NCI-H69 (cell line): ENCODE measurements around the gene CFAP61.
"Not testable (repeated sequence)": the region's sequence is repeated elsewhere in the genome, so short reads cannot be mapped to it uniquely, and the experiment has no call there.

Source experiments
- DNase-seq: peaks from one replicate; lab custom pipeline; 2025; lab: John Stamatoyannopoulos, UW

CFAP61 gene

DNA sequence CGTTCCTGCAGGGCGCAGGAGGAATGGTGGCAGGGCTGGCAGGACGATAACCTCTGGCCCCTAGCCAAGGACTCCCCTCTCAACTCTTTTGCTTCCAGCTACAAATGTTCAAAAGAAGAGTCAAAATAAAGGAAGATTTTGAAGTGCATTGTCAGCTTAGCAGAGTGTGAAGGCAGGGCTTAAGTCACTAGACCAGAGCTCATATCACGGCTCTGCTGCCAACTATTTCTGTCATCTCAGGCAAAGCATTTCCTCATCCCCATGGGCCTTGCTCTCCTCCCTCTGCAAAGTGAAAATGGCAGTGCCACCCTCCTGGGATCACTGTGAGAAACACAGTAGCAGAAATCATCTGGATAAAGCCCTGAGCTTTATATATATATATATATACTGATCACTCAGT is 36.7 kb downstream of the CFAP61 start:
- DNase-seq: no peak

DNA sequence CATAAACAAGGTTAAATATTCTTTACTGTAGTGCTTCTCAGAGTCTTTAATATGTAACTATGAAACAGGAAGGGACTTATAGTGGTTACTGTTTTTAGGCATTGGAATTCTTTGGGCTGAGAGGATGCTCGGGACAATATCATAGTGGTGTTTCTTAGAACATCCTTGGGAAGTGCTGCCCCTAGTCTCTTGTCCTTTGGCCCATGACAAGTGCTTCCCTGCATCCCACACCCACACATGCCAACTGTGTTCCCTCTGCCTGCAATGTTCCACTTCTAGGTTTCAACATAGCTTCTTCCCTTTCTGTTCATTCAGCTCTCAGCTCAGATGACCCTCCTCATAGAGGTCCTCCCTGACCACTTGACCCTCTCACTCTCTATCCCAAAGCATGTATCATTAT is 37.6 kb downstream of the CFAP61 start:
- no peak for DNase-seq

DNA sequence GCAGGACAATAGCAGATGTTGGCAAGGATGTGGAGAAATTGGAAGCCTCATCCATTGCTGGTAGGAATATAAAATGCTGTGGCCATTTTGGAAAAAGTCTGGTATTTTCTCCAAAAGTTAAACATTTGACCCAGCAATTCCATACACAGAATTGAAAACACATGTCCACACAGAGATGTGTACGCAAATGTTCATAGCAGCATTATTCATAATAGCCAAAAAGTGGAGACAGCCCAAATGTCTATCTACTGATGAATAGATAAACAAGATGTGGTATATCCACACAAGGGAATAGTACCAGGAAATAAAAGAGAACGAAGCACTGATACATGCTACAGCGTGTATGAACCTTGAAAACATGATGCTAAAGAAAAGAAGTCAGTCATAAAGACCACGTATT is 40.5 kb downstream of the CFAP61 start:
- no peak for DNase-seq

DNA sequence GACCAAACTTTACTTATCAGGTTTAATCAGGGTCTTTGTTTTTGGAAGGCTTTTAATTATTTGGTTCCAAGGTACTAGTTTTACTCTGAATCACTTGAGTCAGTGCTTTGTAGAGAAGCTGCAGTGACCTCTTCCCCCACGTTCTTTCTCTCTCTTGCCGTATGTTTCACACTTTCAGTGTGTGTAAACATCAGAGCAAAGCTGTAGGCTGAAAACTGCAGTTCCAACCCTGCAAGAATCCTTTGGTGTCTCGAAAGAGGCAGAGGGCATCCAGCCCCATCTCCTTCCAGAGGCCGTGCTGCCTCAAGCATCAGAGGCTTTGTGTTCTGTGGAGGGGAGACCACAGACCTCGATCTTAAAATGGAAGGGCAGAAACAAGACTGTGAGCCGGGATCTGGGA is 42.1 kb downstream of the CFAP61 start:
- DNase-seq: no peak

DNA sequence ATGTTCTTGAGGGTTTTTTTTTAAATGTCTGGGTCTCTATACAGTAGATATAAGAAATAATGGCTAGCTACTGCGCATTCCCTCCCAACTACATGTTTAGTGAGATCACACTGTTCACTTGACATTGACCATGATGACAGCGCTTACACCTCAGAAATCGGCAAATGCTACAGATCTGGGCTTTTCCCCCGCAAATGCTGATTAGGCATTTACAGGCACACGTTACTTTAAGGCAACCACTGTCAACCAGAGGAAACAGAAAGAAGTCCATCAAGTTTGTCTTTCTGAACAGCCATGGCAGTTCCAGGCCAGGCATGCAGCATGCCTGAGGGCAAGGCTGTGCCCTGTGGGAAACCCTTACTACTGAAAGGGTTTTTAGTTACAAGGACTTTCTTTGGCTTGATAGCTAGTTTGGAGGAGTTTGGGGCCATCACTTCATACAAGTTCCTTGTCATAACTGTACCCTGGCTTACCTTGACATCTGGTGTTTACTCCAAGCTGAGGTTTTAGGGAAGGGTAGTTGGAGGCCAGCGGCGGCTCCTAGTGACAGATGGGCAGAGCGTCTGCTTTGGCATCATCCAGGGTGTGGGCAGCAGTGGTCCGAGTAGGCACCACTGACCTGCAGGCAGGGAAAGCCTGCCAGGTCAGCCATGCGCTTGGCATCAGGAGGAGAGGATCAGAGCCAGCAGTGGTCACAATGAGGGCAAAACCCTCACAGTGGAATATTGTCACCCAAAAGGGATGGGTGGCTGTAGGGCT is 43.0 kb downstream of the CFAP61 start:
- peak; percentile 37 for DNase-seq

DNA sequence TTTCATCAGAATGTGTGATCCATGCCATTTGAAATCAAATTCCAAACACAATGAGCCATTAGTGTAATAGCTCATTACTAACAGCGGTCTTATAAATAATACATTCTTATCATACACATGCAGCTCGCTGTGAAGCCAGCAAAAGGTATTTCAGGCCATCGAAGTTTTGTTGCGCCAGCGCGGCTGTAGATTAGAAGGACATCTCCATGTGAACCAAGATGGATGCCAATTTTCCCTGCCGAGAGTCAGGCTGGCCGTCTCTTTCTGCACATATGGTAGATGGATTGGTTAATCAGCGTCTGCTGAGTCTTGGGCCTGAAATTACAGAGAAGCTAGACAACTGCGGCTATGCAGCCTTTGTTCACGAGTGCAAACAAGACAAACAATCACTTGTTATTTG is 44.1 kb downstream of the CFAP61 start:
- peak; percentile 87 for DNase-seq

DNA sequence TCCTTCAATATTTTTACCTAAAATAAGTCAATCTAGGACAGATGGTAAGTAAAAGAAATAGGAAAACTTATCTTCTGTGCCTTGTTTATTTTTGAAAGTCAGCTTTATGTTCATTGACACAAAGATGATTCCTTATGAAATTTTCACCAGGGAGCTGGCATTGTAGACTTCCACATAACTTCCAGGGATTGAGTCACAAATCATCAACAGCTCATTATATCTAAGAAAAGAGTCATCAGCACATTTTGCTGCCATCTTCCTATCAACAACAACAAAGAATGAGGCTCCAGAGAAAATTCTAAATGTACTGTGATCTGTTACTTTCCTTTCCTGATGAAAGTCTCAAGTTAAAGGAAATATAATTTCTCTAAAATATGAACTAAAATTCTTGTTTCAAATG is 48.5 kb downstream of the CFAP61 start:
- DNase-seq: no peak

DNA sequence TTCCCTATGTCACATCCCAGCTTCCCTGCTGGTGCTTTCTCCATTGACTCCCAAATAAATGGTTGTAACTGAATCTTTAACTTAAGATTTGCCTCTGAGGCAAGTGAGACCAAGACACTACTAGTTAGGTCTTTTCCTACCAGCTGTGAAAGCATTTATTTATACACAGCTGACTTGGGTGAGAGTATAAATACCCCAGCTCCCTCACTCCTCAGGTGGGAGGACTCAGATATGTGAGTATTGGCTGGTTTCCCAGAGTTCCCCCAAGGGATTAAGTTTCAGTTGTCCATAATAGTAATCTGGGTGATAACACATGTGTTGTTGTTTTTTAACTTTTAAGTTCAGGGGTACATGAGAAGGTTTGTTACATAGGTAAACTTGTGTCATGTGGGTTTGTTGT is 49.8 kb downstream of the CFAP61 start:
- DNase-seq: peak; percentile 37

DNA sequence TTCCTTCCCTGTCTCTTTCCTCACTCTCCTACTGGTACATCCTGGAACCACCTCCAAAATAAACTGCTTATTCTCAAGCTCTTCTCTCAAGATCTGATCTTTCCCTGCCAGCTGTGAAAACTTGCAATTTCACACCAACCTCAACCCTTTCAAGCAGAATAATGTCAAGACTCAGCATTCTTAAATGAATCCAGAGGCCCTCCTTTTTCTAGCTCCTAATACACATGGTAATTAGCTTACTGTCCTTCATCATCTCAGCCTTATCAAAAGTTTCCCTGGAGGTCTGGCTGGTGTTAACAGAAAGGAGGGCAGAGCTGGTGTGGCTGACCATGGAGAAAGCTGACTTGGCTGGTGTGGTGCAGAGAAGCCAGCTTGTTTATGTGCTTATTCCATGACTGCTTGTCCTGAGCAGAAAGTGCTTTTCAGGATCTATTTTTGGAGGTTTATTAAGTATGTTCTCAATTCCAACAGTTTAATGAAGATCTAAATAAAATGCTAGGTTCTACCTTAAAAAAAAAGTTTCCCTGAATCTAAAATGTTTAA is 50.5 kb downstream of the CFAP61 start:
- DNase-seq: no peak

DNA sequence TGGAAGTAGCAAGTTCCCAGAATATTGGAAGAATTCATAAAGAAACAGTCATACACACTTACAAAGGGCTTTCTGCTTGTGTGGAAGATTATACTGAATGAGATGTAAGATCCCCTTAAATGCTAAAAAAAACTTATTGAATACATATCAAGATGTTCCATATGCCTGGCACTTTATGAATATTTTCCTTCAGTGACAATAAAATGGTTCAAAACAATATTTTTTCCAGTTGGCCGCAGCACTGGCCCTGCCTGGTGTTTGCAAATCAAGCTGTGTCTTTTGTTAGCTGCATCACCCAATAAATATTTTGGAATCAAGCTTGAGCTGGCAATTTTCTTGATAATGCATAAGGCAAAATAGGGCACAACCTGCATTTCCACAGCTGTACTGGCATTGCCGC is 51.2 kb downstream of the CFAP61 start:
- DNase-seq: no peak

DNA sequence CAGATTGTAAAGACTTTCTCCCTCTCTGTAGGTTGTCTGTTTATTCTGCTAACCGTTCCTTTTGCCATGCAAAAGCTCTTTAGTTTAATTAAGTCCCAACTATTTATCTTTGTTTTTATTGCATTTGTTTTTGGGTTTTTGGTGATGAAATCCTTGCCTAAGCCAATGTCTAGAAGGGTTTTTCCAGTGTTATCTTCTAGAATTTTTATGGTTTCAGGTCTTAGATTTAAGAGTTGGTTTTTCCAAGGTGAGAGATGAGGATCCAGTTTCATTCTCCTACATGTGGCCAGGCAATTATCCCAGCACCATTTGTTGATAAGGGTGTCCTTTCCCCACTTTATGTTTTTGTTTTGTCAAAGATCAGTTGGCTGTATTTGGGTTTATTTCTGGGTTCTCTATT is 70.9 kb downstream of the CFAP61 start:
- not testable (repeated sequence) for DNase-seq

DNA sequence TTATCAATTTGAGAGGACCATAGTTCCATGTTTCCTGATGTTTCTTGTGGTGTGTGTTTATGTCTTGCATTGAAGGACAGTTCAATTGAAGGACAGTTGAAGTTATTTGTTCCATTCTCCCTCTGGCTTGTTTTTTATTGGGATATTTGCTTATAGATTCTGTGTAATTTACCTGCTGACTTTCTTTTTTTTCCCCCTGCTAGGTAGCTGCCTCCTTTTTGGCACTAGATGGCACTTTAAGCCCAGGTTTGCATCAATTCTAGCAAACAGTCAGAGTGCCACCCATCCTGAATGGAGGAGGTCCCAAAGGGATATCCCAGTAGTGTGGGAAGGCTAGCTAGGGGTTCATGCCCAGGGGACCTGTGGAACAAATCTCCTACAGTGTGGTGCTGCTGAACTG is 78.1 kb downstream of the CFAP61 start:
- DNase-seq: peak; percentile 91

DNA sequence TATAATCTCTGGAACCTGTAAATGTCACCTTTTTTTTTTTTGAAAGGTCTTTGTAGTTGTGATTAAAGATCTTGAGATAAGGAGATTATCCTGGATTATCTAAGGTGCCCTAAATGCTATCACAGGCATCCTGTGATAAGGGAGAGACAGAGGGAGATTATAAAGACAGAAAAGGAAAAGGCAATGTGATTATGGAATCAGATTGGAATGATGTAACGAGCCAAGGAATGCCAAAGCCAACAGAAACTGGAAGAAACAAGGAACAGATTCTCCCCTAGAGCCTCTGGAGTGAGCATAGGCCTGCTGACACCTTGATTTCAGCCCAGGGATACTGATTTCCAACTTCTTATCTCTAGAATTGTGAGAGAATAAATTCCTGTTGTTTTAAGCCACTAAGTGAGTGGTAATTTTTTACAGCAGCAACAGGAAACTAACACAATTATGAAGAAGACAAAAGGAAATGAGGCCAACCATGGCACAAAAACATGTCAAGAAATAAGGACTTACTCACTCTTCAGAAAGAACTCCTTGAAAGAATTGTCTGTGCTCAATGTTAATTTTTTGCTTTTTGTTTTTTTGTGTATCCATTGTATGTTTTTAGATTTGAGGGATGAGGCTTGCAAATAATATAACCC is 82.7 kb downstream of the CFAP61 start:
- DNase-seq: no peak

DNA sequence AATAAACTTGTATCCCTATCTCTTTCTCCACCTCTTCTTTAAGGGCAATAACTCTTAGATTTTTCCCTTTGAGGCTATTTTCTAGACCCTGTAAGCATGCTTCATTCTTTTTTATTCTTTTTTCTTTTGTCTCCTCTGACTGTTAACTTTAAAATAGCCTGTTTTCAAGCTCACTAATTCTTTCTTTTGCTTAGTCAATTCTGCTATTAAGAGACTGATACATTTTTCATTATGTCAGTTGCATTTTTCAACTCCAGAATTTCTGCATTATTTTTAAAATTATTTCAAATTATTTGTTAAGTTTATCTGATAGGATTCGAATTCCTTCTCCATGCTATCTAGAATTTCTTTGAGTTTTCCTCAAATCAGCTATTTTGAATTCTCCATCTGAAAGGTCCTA is 84.0 kb downstream of the CFAP61 start:
- no peak for DNase-seq

DNA sequence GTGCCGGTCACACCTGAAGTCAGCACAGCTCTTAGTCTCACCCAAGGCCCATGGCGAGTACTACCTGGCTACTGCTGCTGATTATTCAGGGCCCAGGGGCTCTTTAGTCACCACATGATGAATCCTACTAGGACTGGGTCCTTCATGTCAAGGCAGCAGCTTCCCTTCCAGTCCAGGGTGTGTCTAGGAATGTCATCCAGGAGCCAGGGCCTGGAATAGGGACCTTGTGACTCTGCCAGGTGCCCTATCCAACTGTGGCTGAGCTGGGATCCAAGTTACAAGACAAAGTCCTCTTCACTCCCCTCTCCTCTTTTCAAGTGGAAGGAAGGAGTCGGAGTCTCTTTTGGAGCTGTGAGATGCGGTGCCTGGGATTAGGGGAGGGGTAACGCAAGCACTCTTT is 85.5 kb downstream of the CFAP61 start:
- DNase-seq: no peak

DNA sequence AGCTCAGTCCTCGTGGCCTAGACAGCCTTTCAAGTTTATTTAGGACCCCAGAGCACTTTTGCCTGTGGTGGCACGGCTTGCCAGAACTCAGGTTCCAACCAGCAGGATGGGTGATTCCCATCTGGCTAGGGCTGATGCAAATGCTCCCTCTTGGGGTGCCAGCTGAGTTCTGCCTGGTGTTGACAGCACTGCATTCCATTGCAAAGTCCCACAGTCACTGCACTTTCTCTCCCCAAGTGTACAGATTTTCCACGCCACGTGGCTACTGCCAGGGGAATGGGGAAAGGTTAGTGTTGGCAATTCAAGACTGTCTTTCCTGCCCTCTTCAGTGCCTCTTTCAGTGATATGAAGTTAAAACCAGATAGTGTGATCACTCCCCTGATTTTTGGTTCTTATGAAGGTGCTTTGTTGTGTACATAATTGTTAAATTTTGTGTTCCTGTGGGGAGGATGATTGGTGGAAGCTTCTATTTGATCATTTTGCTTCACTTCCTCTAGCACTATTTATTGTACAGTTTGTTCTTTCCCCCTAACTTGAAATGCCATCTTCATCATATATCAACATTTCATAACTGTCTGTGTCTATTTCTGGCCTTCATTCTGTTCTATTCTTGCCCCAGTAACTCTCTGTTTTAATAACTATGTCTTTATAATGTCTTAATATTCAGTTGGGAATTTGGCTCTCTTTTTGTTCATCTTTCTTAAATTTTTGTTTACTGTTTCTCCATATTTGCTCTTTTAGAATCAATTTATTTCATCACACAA is 86.2 kb downstream of the CFAP61 start:
- DNase-seq: no peak

DNA sequence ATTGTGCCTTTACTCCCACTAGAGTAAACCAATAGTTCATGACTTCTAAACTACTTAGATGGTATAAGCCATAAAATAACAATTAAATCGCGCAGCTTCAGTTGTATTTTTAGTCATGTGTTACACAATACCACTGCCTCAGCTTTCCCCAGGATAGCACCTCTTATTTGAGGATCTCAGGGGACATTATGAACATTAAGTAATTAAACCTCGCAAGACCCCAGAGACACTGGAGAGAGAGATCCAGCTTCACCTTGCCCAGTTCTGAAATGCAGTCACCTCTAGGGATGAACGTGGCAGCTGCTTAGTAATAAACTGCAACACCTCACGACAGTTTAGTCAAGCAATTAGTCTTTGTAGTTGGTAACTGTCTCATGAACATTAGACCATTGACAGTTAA is 87.1 kb downstream of the CFAP61 start:
- peak; percentile 49 for DNase-seq

DNA sequence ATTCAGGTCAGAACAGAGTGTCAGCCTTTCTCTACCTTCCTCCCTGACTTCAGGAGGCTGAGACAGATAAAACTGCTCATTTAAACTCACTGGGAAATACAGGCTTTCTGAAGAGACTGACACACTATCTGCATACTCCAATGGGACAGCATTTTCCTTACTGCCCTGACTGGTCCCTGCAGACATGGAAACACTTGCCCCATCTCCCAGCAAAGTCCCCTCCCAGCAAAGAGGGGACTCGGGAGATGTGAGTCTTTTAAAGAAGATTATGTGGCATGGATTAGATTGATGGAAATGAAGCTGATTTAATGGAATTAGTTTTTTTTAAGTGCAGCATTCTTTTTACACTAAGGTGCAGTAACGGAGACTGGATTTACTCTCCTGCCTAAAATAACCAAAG is 90.8 kb downstream of the CFAP61 start:
- DNase-seq: no peak

DNA sequence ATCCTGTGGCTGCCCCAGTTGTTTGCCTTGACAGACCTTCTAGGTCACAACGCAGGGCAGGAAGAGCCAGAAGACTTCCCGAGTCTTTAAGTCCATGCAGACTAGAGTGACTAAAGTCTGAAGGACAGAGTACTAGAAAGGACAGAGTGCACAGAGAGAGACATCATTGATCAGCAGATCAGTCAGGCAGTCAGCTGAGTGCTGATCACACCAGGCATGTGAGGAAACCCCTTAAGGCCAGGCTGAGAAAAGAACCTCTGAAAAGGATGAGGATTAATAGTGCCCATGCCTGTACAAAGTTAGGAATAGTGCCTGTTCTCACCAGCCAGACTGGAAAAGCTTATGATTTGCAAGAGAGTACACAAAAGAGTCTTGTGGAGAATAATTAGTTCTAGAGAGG is 91.3 kb downstream of the CFAP61 start:
- DNase-seq: no peak

DNA sequence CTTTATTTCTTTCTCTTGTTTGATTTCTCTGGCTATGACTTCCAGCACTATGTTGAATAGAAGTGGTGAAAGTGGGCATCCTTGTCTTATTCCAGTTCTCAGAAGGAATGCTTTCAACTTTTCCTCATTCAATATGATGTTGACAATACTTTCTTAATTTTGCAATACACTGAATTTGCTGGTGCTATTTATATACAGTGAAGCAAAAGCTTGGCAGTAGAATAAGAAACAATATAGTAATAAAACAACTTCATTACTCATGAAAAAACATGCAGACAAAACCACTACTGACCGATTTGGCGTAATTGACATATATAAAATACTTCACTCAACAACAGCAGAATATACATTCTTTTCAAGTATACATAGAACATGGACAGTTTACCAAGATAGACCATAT is 96.4 kb downstream of the CFAP61 start:
- no peak for DNase-seq

DNA sequence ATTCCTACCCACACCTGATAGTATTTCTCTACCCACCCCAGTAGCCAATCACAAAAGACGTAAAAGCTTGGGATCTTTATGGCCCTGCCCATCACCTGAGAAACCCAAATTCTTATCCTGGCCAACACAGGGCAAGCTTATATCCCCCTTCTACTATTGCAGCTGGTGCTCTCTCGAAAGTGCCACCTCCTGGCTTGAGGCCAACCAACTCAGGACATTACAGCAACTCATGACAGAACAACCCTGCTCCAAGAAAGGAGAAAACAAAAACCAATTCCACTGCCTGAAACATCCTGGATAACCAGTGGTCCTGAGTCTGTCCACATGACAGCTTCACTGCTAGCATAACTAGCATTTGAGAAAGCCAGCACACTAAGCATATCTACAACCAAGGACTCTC is 97.9 kb downstream of the CFAP61 start:
- DNase-seq: no peak

DNA sequence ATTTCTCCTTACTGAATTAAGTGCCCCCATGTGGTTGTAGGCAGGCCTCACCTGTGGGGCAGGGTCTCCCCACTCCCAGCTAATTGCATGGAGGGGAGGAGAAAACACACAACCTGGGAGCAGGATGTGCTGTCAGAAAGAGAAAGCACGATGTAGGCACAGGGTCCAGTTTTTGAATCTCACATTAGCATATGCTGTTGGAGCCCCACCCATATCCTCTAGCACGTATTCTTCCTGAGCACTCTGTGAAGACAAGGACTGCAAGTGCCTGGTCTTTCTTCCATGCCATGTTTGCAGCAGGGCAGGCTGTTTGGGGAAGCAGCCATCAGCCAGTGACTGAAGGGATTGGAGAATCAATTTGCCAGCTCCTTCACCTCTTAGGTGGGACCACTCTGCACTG is 108.2 kb downstream of the CFAP61 start:
- peak; percentile 17 for DNase-seq

DNA sequence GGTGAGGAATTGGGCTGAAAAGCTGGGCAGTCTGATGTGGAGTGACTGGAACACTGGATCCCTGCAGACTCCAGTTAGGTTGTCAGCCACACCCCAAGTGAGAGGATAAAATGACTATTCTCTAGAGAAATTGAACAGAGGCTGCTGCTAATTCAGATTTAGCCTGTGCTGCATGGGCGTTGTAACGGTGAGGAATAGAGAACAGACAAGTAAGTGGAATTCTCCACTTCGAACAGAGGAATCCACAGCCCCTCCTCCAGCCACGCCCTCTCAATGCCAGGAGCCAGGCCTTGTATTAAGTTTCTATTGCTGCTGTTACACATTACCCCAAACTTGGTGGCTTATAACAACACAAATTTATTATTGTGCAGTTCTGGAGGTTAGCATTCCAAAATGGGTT is 109.3 kb downstream of the CFAP61 start:
- no peak for DNase-seq
